Panc1 (cell line): ENCODE data around the gene GPBAR1. TPM values are rescaled to one million over a fixed set of nuclear protein-coding genes. Genes with fewer than 3 reads are reported as not detected.

Source experiments
- ATAC-seq: fragments of 200-7000 bp; cut with Tn5 transposase; 2 replicates; pipeline ENCODE4 v1.9.1; 2020; ENCODE audit warnings: mild to moderate bottlenecking, moderate library complexity
- BruUV-seq: library from RNA; stranded (reverse); fragments of 400-500 nt; replicated peaks from 2 replicates; lab custom pipeline; 2021; lab: Mats Ljungman, UMichigan
- CTCF ChIA-PET: fragments of 300-600 bp; sonication (Branson Sonifier 250); formaldehyde crosslinking; loops from one replicate; lab custom pipeline; 2022; ENCODE audit warnings: antibody characterized with exemption; lab: Charles Lee
- POLR2A ChIA-PET: fragments of 300-600 bp; sonication (Branson Sonifier 250); formaldehyde crosslinking; loops from one replicate; lab custom pipeline; 2022; ENCODE audit warnings: antibody characterized with exemption; lab: Charles Lee
- DNase-seq: peaks from one replicate; pipeline ENCODE4 v3.0.0-alpha.2; 2010; ENCODE audit warnings: low read depth, low spot score
- H3K27ac ChIP-seq: 2 replicates; pipeline ENCODE4 v1.5.1; 2011; ENCODE audit warnings: mild to moderate bottlenecking, low read length, inconsistent platforms
- H3K27me3 ChIP-seq: fragments of 200-500 bp; sonication (Bioruptor generic); 2 replicates; pipeline ENCODE4 v1.6.0; 2014; ENCODE audit warnings: low read length, inconsistent platforms; ENCODE audit not compliant: control insufficient read depth, insufficient read depth
- H3K36me3 ChIP-seq: fragments of 200-500 bp; sonication (Bioruptor generic); 2 replicates; pipeline ENCODE4 v1.5.1; 2014; ENCODE audit warnings: inconsistent platforms, mild to moderate bottlenecking, low read length, moderate library complexity; ENCODE audit not compliant: control insufficient read depth, insufficient read depth
- H3K4me1 ChIP-seq: 2 replicates; pipeline ENCODE4 v1.5.1; 2011; ENCODE audit warnings: inconsistent platforms, mild to moderate bottlenecking, low read length, moderate library complexity; ENCODE audit not compliant: control insufficient read depth, insufficient read depth
- H3K4me3 ChIP-seq, 2 experiments: 2 replicates each; pipeline ENCODE4 v1.5.1; 2011 to 2012; ENCODE audit warnings: low read depth in 2 of 2, low read length in 2 of 2, mild to moderate bottlenecking in 2 of 2, inconsistent platforms in 1 of 2, moderate library complexity in 1 of 2
- H3K9me3 ChIP-seq: fragments of 200-500 bp; sonication (Bioruptor generic); 2 replicates; pipeline ENCODE4 v1.5.1; 2014; ENCODE audit warnings: low read depth, mild to moderate bottlenecking, inconsistent platforms, low read length, moderate library complexity; ENCODE audit not compliant: control insufficient read depth, insufficient read depth
- POLR2AphosphoS5 ChIP-seq: IDR thresholded peaks from 2 replicates; pipeline ENCODE4 v1.6.1; 2012; ENCODE audit warnings: mild to moderate bottlenecking, low read depth, low read length, moderate library complexity
- SIN3A ChIP-seq: IDR thresholded peaks from 2 replicates; pipeline ENCODE4 v1.6.1; 2012; ENCODE audit warnings: low read depth, mild to moderate bottlenecking, low read length, moderate library complexity, borderline replicate concordance; ENCODE audit not compliant: insufficient read depth
- TCF7L2 ChIP-seq: IDR thresholded peaks from 2 replicates; pipeline ENCODE4 v1.6.1; 2011; ENCODE audit warnings: mild to moderate bottlenecking, low read depth, low read length, inconsistent platforms
- in situ Hi-C: cut with HindIII; loops from 2 replicates; pipeline ENCODE4 v1.10.0; 2016; ENCODE audit warnings: low sequenced_read_pairs, low pct_unique_long_range_greater_than_20kb
- intact Hi-C: fragments of 100-400 bp; cut with micrococcal nuclease; formaldehyde crosslinking; loops from one replicate; pipeline ENCODE4 v1.10.0; 2022; ENCODE audit not compliant: unreplicated experiment
- total RNA-seq: library from RNA; stranded (reverse); gene quantifications from one replicate; pipeline ENCODE4 v1.2.1, GENCODE V29; 2021; ENCODE audit not compliant: unreplicated experiment
- TF ChIP-seq, protein P1 (sequence below), 2 experiments: IDR thresholded peaks; 2 replicates each; pipeline ENCODE4 v1.6.1; 2011 to 2012; ENCODE audit warnings: low read depth in 2 of 2, control low read depth in 1 of 2, low read length in 1 of 2, mild to moderate bottlenecking in 1 of 2, moderate library complexity in 1 of 2; ENCODE audit not compliant: insufficient read depth in 1 of 2
- TF ChIP-seq, protein P2 (sequence below): fragments of 450-650 bp; IDR thresholded peaks from 2 replicates; pipeline ENCODE4 v1.5.1; 2017; ENCODE audit warnings: mild to moderate bottlenecking

The GPBAR1 gene
- total RNA-seq, 1 experiment from 2014 or later: 0.18 TPM

DNA sequence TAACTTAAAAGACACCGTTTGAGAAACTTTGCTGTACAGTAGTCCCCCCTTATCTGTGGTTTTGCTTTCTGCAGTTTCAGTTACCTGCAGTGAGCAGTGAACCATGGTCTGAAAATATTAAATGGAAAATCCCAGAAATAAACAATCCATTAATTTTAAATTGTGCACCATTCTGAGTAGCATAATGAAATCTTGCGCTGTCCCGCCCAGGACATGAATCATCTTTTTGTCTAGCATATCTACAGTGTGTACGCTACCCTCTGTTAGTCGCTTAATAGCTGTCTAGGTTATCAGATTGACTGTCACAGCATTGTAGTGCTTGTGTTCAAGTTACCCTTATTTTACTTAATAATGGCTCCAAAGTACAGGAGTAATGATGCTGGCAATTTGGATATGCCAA is 37.8 kb upstream of the GPBAR1 start:
- no peak overlapping the region for H3K4me3 ChIP-seq
- H3K4me1 ChIP-seq: peaks cover 30% of the 10 kb centered on the region
- H3K27ac ChIP-seq: no peak overlapping the region
- no peaks in the 10 kb centered on the region for H3K9me3 ChIP-seq
- ChIA-PET CTCF (no interaction called here), POLR2A (no interaction called here)
- TF ChIP-seq, protein P1, sequence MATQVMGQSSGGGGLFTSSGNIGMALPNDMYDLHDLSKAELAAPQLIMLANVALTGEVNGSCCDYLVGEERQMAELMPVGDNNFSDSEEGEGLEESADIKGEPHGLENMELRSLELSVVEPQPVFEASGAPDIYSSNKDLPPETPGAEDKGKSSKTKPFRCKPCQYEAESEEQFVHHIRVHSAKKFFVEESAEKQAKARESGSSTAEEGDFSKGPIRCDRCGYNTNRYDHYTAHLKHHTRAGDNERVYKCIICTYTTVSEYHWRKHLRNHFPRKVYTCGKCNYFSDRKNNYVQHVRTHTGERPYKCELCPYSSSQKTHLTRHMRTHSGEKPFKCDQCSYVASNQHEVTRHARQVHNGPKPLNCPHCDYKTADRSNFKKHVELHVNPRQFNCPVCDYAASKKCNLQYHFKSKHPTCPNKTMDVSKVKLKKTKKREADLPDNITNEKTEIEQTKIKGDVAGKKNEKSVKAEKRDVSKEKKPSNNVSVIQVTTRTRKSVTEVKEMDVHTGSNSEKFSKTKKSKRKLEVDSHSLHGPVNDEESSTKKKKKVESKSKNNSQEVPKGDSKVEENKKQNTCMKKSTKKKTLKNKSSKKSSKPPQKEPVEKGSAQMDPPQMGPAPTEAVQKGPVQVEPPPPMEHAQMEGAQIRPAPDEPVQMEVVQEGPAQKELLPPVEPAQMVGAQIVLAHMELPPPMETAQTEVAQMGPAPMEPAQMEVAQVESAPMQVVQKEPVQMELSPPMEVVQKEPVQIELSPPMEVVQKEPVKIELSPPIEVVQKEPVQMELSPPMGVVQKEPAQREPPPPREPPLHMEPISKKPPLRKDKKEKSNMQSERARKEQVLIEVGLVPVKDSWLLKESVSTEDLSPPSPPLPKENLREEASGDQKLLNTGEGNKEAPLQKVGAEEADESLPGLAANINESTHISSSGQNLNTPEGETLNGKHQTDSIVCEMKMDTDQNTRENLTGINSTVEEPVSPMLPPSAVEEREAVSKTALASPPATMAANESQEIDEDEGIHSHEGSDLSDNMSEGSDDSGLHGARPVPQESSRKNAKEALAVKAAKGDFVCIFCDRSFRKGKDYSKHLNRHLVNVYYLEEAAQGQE (IDR thresholded peaks at IDR 0.05; ENCODE audit: insufficient read depth in 1 of 2, low read depth in 2 of 2, low read length in 1 of 2): no peak
- TF ChIP-seq SIN3A (no peak), POLR2AphosphoS5 (no peak), TCF7L2 (no peak)
- TF ChIP-seq, protein P2, sequence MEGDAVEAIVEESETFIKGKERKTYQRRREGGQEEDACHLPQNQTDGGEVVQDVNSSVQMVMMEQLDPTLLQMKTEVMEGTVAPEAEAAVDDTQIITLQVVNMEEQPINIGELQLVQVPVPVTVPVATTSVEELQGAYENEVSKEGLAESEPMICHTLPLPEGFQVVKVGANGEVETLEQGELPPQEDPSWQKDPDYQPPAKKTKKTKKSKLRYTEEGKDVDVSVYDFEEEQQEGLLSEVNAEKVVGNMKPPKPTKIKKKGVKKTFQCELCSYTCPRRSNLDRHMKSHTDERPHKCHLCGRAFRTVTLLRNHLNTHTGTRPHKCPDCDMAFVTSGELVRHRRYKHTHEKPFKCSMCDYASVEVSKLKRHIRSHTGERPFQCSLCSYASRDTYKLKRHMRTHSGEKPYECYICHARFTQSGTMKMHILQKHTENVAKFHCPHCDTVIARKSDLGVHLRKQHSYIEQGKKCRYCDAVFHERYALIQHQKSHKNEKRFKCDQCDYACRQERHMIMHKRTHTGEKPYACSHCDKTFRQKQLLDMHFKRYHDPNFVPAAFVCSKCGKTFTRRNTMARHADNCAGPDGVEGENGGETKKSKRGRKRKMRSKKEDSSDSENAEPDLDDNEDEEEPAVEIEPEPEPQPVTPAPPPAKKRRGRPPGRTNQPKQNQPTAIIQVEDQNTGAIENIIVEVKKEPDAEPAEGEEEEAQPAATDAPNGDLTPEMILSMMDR: no peak
- ATAC-seq (no peak), DNase-seq (no peak)
- in situ Hi-C loops (no loop called here), intact Hi-C loops (no loop called here)
- H3K27me3 ChIP-seq: no peaks in the 10 kb centered on the region
- H3K36me3 ChIP-seq: peaks cover 30% of the 10 kb centered on the region
- no TSS peak for BruUV-seq

GRCh38 chr2:218224186-218224585 is 36.6 kb upstream of the GPBAR1 start:
- ATAC-seq (no peak), DNase-seq (no peak)
- H3K27me3 ChIP-seq: no peaks in the 10 kb centered on the region
- in situ Hi-C loops (no loop called here), intact Hi-C loops (no loop called here)
- BruUV-seq: no TSS peak
- TF ChIP-seq SIN3A (no peak), TCF7L2 (no peak), POLR2AphosphoS5 (no peak)
- TF ChIP-seq, protein P2: no peak
- TF ChIP-seq, protein P1 (IDR thresholded peaks at IDR 0.05; ENCODE audit: insufficient read depth in 1 of 2, low read depth in 2 of 2, low read length in 1 of 2): no peak
- ChIA-PET CTCF (no interaction called here), POLR2A (no interaction called here)
- peaks cover 20% of the 10 kb centered on the region for H3K4me1 ChIP-seq
- H3K27ac ChIP-seq: no peak overlapping the region
- H3K4me3 ChIP-seq: no peak overlapping the region
- H3K36me3 ChIP-seq: peaks cover 37% of the 10 kb centered on the region
- H3K9me3 ChIP-seq: no peaks in the 10 kb centered on the region
